GM12878 (cell line): ENCODE measurements around the gene PREX1. TPM values are rescaled to one million over a fixed set of nuclear protein-coding genes. Genes with fewer than 3 reads are reported as not detected.

Experiments used
- ATF2 ChIP-seq: IDR thresholded peaks from 2 replicates; pipeline ENCODE4 v1.6.1; 2012; ENCODE audit warnings: low read length, inconsistent platforms
- BMI1 ChIP-seq: fragments of 450-650 bp; IDR thresholded peaks from 2 replicates; pipeline ENCODE4 v1.6.1; 2016; ENCODE audit warnings: mild to moderate bottlenecking, moderate library complexity, borderline replicate concordance
- FOXM1 ChIP-seq: IDR thresholded peaks from 2 replicates; pipeline ENCODE4 v1.6.1; 2012; ENCODE audit warnings: low read depth, mild to moderate bottlenecking, inconsistent platforms, low read length, moderate library complexity
- HSF1 ChIP-seq: fragments of 150-350 bp; IDR thresholded peaks from 2 replicates; pipeline ENCODE4 v1.6.1; 2014; ENCODE audit warnings: mild to moderate bottlenecking, low read depth, low read length
- JUNB ChIP-seq: IDR thresholded peaks from 2 replicates; pipeline ENCODE4 v1.6.1; 2016; ENCODE audit warnings: antibody characterized with exemption, mild to moderate bottlenecking
- JUND ChIP-seq: IDR thresholded peaks from 2 replicates; pipeline ENCODE4 v1.6.1; 2012; ENCODE audit warnings: low read depth, mild to moderate bottlenecking, low read length, improper control_type of control experiment, moderate library complexity
- WRNIP1 ChIP-seq: IDR thresholded peaks from 2 replicates; pipeline ENCODE4 v1.6.1; 2011; ENCODE audit warnings: low read depth, low read length, improper control_type of control experiment, borderline replicate concordance
- ZNF687 ChIP-seq: fragments of 450-650 bp; IDR thresholded peaks from 2 replicates; pipeline ENCODE4 v1.6.1; 2017; ENCODE audit warnings: mild to moderate bottlenecking, moderate library complexity
- polyA plus RNA-seq, 11 experiments: library from polyadenylated mRNA; depleted of rRNA in 4 of 11; unstranded in 6 of 11; stranded (reverse) in 5 of 11; fragments of >200 nt; fragmentation: Nextera tagmentation in 4 of 11; fragmentation: Illumina TruSeq in 1 of 11; extraction: Ambion mirVana in 4 of 11; extraction: Trizol in 1 of 11; gene quantifications; 1 replicate in 1 of 11; 2 replicates in 10 of 11; pipeline versions ENCODE4 v1.2.1 to v1.2.3, GENCODE V29; 2011 to 2016; ENCODE audit warnings: inconsistent platforms in 2 of 11, missing spikeins in 2 of 11, low read depth in 1 of 11
- total RNA-seq, 4 experiments: library from RNA; depleted of rRNA in 3 of 4; stranded (reverse); fragments of >200 nt in 3 of 4; fragmentation: Illumina TruSeq in 1 of 4; extraction: Trizol in 1 of 4; gene quantifications; 2 replicates each; pipeline versions ENCODE4 v1.2.1 to v1.2.3, GENCODE V29; 2013 to 2021

Gene PREX1
- total and polyA plus RNA-seq, 10 of the 15 experiments (the other 5 are each of a cell fraction or from before 2014, with no cell fraction given), result 2.6 to 114 (median 38.9) TPM

- TF ChIP-seq ZNF687, result no peak
- TF ChIP-seq FOXM1, result no peak
- TF ChIP-seq ATF2, result no peak
- TF ChIP-seq JUND, result no peak
- no peak for TF ChIP-seq HSF1
- TF ChIP-seq BMI1, result no peak
- TF ChIP-seq JUNB, result peak; percentile 86
- no peak for TF ChIP-seq WRNIP1
Observed at GRCh38 chr20:48789185-48789668, 38.6 kb downstream of the PREX1 start (continued).
